ENCODE data around the gene CTXN3. TPM values are rescaled to one million over a fixed set of nuclear protein-coding genes. Genes with fewer than 3 reads are reported as not detected.
"Not testable (repeated sequence)": the region's sequence is repeated elsewhere in the genome, so short reads cannot be mapped to it uniquely, and the experiment has no call there.

The CTXN3 gene
- total and polyA plus RNA-seq, 2 donors = 0.30 TPM; not detected in 1

- DNase-seq (ENCODE audit: low read depth in 6 of 9, low spot score in 9 of 9) = no peak
- Histone ChIP-seq H3K9me3 (ENCODE audit: control insufficient read depth in 2 of 2, insufficient read depth in 1 of 2, low read length in 1 of 2) (no peaks in the 10 kb centered on the region), H3K27ac (ENCODE audit: low read depth in 1 of 2, low read length in 1 of 2) (no peak overlapping the region), H3K4me3 (ENCODE audit: low read length in 2 of 2) (no peak overlapping the region), H3K4me1 (ENCODE audit: control insufficient read depth in 2 of 2, insufficient read depth in 2 of 2, low read length in 2 of 2) (no peaks in the 10 kb centered on the region), H3K27me3 (ENCODE audit: control insufficient read depth in 2 of 2, insufficient read depth in 1 of 2, low read length in 1 of 2) (no peaks in the 10 kb centered on the region), H3K36me3 (ENCODE audit: control insufficient read depth in 2 of 2, insufficient read depth in 2 of 2, low read length in 1 of 2) (no peaks in the 10 kb centered on the region)
- 95% methylated on average over 3 of the region's 3 CpGs for WGBS
These were observed 17.3 kb downstream of the CTXN3 start for GRCh38 chr5:127666043-127666716.

DNA sequence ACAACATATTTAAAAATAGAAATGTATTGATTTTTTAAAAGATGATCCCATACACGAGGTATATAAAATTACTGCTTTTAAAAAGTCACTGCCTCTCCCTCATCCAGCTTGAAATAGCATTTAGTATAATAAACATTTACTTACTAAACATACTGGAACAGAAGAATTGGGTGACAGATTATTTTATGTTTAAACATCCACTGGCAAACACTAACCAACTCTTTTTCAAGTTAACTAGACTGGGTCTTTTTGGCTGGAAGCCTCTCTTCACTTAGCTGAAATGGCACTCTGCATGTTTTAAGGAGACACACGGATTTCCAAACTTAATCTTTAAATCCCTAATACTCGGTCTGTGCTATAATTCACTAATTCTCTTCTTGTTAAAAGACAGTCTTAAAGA, 19.0 kb downstream of the CTXN3 start:
- Histone ChIP-seq H3K27ac (ENCODE audit: low read depth in 1 of 2, low read length in 1 of 2) (no peak overlapping the region), H3K4me3 (ENCODE audit: low read length in 2 of 2) (no peak overlapping the region), H3K4me1 (ENCODE audit: control insufficient read depth in 2 of 2, insufficient read depth in 2 of 2, low read length in 2 of 2) (no peaks in the 10 kb centered on the region), H3K27me3 (ENCODE audit: control insufficient read depth in 2 of 2, insufficient read depth in 1 of 2, low read length in 1 of 2) (no peaks in the 10 kb centered on the region), H3K9me3 (ENCODE audit: control insufficient read depth in 2 of 2, insufficient read depth in 1 of 2, low read length in 1 of 2) (no peaks in the 10 kb centered on the region), H3K36me3 (ENCODE audit: control insufficient read depth in 2 of 2, insufficient read depth in 2 of 2, low read length in 1 of 2) (no peaks in the 10 kb centered on the region)
- DNase-seq (ENCODE audit: low read depth in 6 of 9, low spot score in 9 of 9) = no peak
- 93% methylated on average over 3 of the region's 3 CpGs for WGBS

GRCh38 chr5:127671218-127671617, 22.3 kb downstream of the CTXN3 start:
- 95% methylated on average over 6 of the region's 6 CpGs for WGBS
- H3K36me3 ChIP-seq (ENCODE audit: control insufficient read depth in 2 of 2, insufficient read depth in 2 of 2, low read length in 1 of 2) = no peaks in the 10 kb centered on the region
- H3K27me3 ChIP-seq (ENCODE audit: control insufficient read depth in 2 of 2, insufficient read depth in 1 of 2, low read length in 1 of 2) = no peaks in the 10 kb centered on the region
- no peak overlapping the region for H3K27ac ChIP-seq (ENCODE audit: low read depth in 1 of 2, low read length in 1 of 2)
- H3K4me1 ChIP-seq (ENCODE audit: control insufficient read depth in 2 of 2, insufficient read depth in 2 of 2, low read length in 2 of 2) = no peaks in the 10 kb centered on the region
- H3K9me3 ChIP-seq (ENCODE audit: control insufficient read depth in 2 of 2, insufficient read depth in 1 of 2, low read length in 1 of 2) = no peaks in the 10 kb centered on the region
- DNase-seq (ENCODE audit: low read depth in 6 of 9, low spot score in 9 of 9) = no peak
- no peak overlapping the region for H3K4me3 ChIP-seq (ENCODE audit: low read length in 2 of 2)

DNA sequence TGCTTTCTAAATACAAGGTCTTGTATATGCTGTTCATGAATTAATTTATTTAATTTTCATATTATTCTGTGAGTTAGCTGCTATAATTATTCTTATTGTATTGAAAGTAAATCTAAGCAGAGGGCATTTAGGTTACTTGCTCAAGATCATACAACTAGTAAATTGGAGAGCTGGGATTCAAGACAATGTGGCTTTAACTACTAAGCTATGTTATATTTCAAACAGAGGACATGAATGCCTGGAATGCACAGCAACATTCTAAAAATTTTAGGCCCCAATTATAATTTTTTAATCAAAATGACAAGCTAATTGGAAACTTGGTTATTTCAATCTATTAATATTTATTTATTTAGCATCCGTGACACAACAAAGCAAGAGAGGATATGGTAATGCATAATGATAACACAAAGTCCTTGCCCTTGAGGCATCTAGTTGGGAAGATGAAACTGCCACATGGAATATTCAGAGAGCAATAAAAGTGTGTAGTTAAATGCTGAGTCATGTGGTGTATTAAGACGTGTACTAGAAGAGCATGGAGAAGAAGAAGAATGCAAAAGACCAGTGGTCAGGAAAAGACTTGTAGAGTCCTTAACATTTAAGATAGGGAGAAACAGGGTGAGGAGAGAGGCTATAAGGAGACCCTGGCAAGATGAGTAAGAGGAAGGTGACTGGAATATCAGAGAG, 24.4 kb downstream of the CTXN3 start:
- Histone ChIP-seq H3K4me3 (ENCODE audit: low read length in 2 of 2) (no peak overlapping the region), H3K36me3 (ENCODE audit: control insufficient read depth in 2 of 2, insufficient read depth in 2 of 2, low read length in 1 of 2) (no peaks in the 10 kb centered on the region), H3K9me3 (ENCODE audit: control insufficient read depth in 2 of 2, insufficient read depth in 1 of 2, low read length in 1 of 2) (no peaks in the 10 kb centered on the region), H3K4me1 (ENCODE audit: control insufficient read depth in 2 of 2, insufficient read depth in 2 of 2, low read length in 2 of 2) (no peaks in the 10 kb centered on the region), H3K27me3 (ENCODE audit: control insufficient read depth in 2 of 2, insufficient read depth in 1 of 2, low read length in 1 of 2) (no peaks in the 10 kb centered on the region), H3K27ac (ENCODE audit: low read depth in 1 of 2, low read length in 1 of 2) (no peak overlapping the region)
- WGBS = 79% methylated on average over 2 of the region's 2 CpGs
- DNase-seq (ENCODE audit: low read depth in 6 of 9, low spot score in 9 of 9) = no peak

DNA sequence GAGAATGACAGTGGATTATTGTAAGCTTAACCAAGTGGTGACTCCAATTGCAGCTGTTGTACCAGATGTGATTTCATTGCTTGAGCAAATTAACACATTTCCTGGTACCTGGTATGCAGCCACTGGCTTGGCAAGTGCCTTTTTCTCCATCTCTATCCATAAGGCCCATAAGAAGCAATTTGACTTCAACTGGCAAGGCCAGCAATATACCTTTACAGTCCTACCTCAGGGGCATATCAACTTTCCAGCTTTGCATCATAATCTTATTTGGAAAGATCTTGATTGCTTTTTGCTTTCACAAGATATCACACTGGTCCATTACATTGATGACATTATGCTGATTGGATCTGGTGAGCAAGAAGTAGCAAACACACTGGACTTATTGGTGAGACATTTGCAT, 28.1 kb downstream of the CTXN3 start:
- H3K4me3 ChIP-seq (ENCODE audit: low read length in 2 of 2); H3K27me3 ChIP-seq (ENCODE audit: control insufficient read depth in 2 of 2, insufficient read depth in 1 of 2, low read length in 1 of 2); H3K9me3 ChIP-seq (ENCODE audit: control insufficient read depth in 2 of 2, insufficient read depth in 1 of 2, low read length in 1 of 2); DNase-seq (ENCODE audit: low read depth in 6 of 9, low spot score in 9 of 9); H3K4me1 ChIP-seq (ENCODE audit: control insufficient read depth in 2 of 2, insufficient read depth in 2 of 2, low read length in 2 of 2); H3K36me3 ChIP-seq (ENCODE audit: control insufficient read depth in 2 of 2, insufficient read depth in 2 of 2, low read length in 1 of 2); H3K27ac ChIP-seq (ENCODE audit: low read depth in 1 of 2, low read length in 1 of 2): not testable (repeated sequence)

- DNase-seq (ENCODE audit: low read depth in 6 of 9, low spot score in 9 of 9); H3K27ac ChIP-seq (ENCODE audit: low read depth in 1 of 2, low read length in 1 of 2); H3K4me3 ChIP-seq (ENCODE audit: low read length in 2 of 2); H3K9me3 ChIP-seq (ENCODE audit: control insufficient read depth in 2 of 2, insufficient read depth in 1 of 2, low read length in 1 of 2); H3K27me3 ChIP-seq (ENCODE audit: control insufficient read depth in 2 of 2, insufficient read depth in 1 of 2, low read length in 1 of 2); H3K4me1 ChIP-seq (ENCODE audit: control insufficient read depth in 2 of 2, insufficient read depth in 2 of 2, low read length in 2 of 2); H3K36me3 ChIP-seq (ENCODE audit: control insufficient read depth in 2 of 2, insufficient read depth in 2 of 2, low read length in 1 of 2): not testable (repeated sequence)
- 83% methylated on average over 3 of the region's 3 CpGs for WGBS
These were observed 30.9 kb downstream of the CTXN3 start for GRCh38 chr5:127679691-127680330.

GRCh38 chr5:127680595-127680994, 31.7 kb downstream of the CTXN3 start:
- H3K4me3 ChIP-seq (ENCODE audit: low read length in 2 of 2) = no peak overlapping the region
- H3K27me3 ChIP-seq (ENCODE audit: control insufficient read depth in 2 of 2, insufficient read depth in 1 of 2, low read length in 1 of 2) = no peaks in the 10 kb centered on the region
- no peaks in the 10 kb centered on the region for H3K36me3 ChIP-seq (ENCODE audit: control insufficient read depth in 2 of 2, insufficient read depth in 2 of 2, low read length in 1 of 2)
- H3K4me1 ChIP-seq (ENCODE audit: control insufficient read depth in 2 of 2, insufficient read depth in 2 of 2, low read length in 2 of 2) = no peaks in the 10 kb centered on the region
- 94% methylated on average over 1 of the region's 1 CpG for WGBS
- H3K27ac ChIP-seq (ENCODE audit: low read depth in 1 of 2, low read length in 1 of 2) = no peak overlapping the region
- no peak for DNase-seq (ENCODE audit: low read depth in 6 of 9, low spot score in 9 of 9)
- H3K9me3 ChIP-seq (ENCODE audit: control insufficient read depth in 2 of 2, insufficient read depth in 1 of 2, low read length in 1 of 2) = no peaks in the 10 kb centered on the region

DNA sequence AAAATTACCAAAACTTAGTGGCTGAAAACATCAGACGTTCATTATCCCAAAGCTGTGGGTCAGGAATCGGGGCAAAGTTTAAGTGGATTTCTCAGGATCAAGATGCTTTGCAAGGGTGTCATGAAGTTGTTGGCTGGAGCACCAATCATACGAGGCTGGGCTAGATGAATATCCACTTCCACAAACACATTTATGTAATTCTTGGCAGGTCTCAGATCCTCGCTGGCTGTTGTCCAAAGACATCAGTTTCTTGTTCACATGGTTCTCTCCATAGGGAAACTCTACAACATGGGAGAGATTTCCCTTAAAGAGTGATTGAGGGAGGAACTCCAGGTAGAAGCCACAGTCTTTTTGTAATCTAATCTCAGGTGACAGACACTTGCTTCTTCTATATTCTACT, 34.1 kb downstream of the CTXN3 start:
- H3K4me3 ChIP-seq (ENCODE audit: low read length in 2 of 2) = no peak overlapping the region
- no peaks in the 10 kb centered on the region for H3K9me3 ChIP-seq (ENCODE audit: control insufficient read depth in 2 of 2, insufficient read depth in 1 of 2, low read length in 1 of 2)
- DNase-seq (ENCODE audit: low read depth in 6 of 9, low spot score in 9 of 9) = no peak
- no peaks in the 10 kb centered on the region for H3K36me3 ChIP-seq (ENCODE audit: control insufficient read depth in 2 of 2, insufficient read depth in 2 of 2, low read length in 1 of 2)
- no peaks in the 10 kb centered on the region for H3K27me3 ChIP-seq (ENCODE audit: control insufficient read depth in 2 of 2, insufficient read depth in 1 of 2, low read length in 1 of 2)
- WGBS = 92% methylated on average over 4 of the region's 4 CpGs
- H3K27ac ChIP-seq (ENCODE audit: low read depth in 1 of 2, low read length in 1 of 2) = no peak overlapping the region
- H3K4me1 ChIP-seq (ENCODE audit: control insufficient read depth in 2 of 2, insufficient read depth in 2 of 2, low read length in 2 of 2) = no peaks in the 10 kb centered on the region

DNA sequence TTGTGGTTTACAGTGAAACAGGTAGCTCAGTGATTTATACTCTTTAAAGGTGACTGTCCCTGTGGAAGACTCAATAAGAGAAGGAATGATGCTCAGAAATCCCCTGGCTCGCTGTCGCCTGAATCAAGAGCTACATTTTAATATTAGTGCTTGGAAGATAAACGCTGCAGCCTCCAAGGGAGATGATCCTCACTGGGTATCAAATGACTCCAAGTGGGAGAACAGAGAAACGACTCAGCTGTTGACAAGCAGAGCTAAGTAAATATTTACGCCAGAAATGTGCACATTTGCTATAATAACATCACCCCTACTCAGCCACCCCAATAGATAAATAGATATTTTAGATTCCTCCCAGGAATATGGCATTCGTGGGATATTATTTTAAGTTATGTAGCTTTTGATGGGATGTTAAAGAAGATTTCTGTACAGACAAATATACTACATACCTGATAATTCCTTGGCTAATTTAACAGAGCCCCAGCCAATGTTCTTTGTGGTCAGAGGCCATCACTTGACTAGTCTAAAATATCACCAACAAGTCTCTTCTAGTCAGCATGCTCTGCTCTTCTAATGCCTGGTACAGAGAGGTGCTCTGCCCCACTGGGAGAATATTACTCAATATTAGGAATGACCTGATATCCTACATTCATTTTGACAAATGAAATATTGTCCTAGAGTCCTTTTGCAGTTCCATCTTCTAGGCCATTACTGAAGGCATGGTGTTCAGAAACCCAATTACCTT, 36.0 kb downstream of the CTXN3 start:
- no peak overlapping the region for H3K4me3 ChIP-seq (ENCODE audit: low read length in 2 of 2)
- WGBS = 92% methylated on average over 6 of the region's 6 CpGs
- H3K4me1 ChIP-seq (ENCODE audit: control insufficient read depth in 2 of 2, insufficient read depth in 2 of 2, low read length in 2 of 2) = no peaks in the 10 kb centered on the region
- H3K9me3 ChIP-seq (ENCODE audit: control insufficient read depth in 2 of 2, insufficient read depth in 1 of 2, low read length in 1 of 2) = no peaks in the 10 kb centered on the region
- no peaks in the 10 kb centered on the region for H3K27me3 ChIP-seq (ENCODE audit: control insufficient read depth in 2 of 2, insufficient read depth in 1 of 2, low read length in 1 of 2)
- no peaks in the 10 kb centered on the region for H3K36me3 ChIP-seq (ENCODE audit: control insufficient read depth in 2 of 2, insufficient read depth in 2 of 2, low read length in 1 of 2)
- H3K27ac ChIP-seq (ENCODE audit: low read depth in 1 of 2, low read length in 1 of 2) = no peak overlapping the region
- DNase-seq (ENCODE audit: low read depth in 6 of 9, low spot score in 9 of 9) = no peak
